HepG2 (cell line): Measurements from ENCODE around the gene CCN2. TPM values are rescaled to one million over a fixed set of nuclear protein-coding genes. Genes with fewer than 3 reads are reported as not detected.

Source experiments
- BHLHE40 ChIP-seq: IDR thresholded peaks from 2 replicates; pipeline ENCODE4 v1.6.1; 2011; ENCODE audit warnings: low read length, improper control_type of control experiment
- CC2D1A ChIP-seq: sonication (generic); formaldehyde crosslinking; IDR thresholded peaks from 2 replicates; pipeline ENCODE4 v1.8.1; 2023; ENCODE audit warnings: mild to moderate bottlenecking, missing genetic modification reagents
- E2F2 ChIP-seq: sonication (generic); formaldehyde crosslinking; IDR thresholded peaks from 2 replicates; pipeline ENCODE4 v1.4.0; 2020; ENCODE audit warnings: missing genetic modification reagents, borderline replicate concordance
- ELK4 ChIP-seq: sonication (generic); formaldehyde crosslinking; IDR thresholded peaks from 2 replicates; pipeline ENCODE4 v1.9.0; 2021; ENCODE audit warnings: missing genetic modification reagents, borderline replicate concordance
- FOSL1 ChIP-seq: sonication (generic); formaldehyde crosslinking; IDR thresholded peaks from 2 replicates; pipeline ENCODE4 v1.9.0; 2021; ENCODE audit warnings: missing genetic modification reagents, borderline replicate concordance
- HDAC6 ChIP-seq: fragments of 200-600 bp; sonication (generic); IDR thresholded peaks from 2 replicates; pipeline ENCODE4 v1.7.0; 2017; ENCODE audit warnings: mild to moderate bottlenecking, antibody characterized with exemption, low read length, low read depth
- NFE2L1 ChIP-seq: sonication (generic); formaldehyde crosslinking; IDR thresholded peaks from 2 replicates; pipeline ENCODE4 v1.4.0; 2020; ENCODE audit warnings: missing genetic modification reagents, mild to moderate bottlenecking, borderline replicate concordance
- NR1H2 ChIP-seq: sonication (generic); formaldehyde crosslinking; IDR thresholded peaks from 2 replicates; pipeline ENCODE4 v1.8.1; 2022; ENCODE audit warnings: low read depth, missing genetic modification reagents, borderline replicate concordance
- NR2F2 ChIP-seq: IDR thresholded peaks from 2 replicates; pipeline ENCODE4 v1.6.1; 2012; ENCODE audit warnings: low read depth, inconsistent platforms, borderline replicate concordance
- PCBP2 ChIP-seq: fragments of 200-400 bp; formaldehyde crosslinking; optimal IDR thresholded peaks from 2 replicates; pipeline ENCODE3; 2018; ENCODE audit warnings: low read length, low read depth; ENCODE audit not compliant: poor library complexity, severe bottlenecking
- RBM22 ChIP-seq: fragments of 200-400 bp; formaldehyde crosslinking; optimal IDR thresholded peaks from 2 replicates; pipeline ENCODE3; 2017; ENCODE audit warnings: mild to moderate bottlenecking, low read length, moderate library complexity
- SRSF4 ChIP-seq: fragments of 200-400 bp; formaldehyde crosslinking; IDR thresholded peaks from one replicate; pipeline ENCODE4 v1.6.1; 2018; ENCODE audit warnings: mild to moderate bottlenecking, low read depth, low read length, moderate library complexity; ENCODE audit not compliant: poor library complexity, severe bottlenecking
- TFDP1 ChIP-seq: IDR thresholded peaks from 2 replicates; pipeline ENCODE4 v1.6.1; 2016; ENCODE audit warnings: missing compliant biosample characterization, missing genetic modification reagents, borderline replicate concordance
- U2AF1 ChIP-seq: fragments of 200-400 bp; formaldehyde crosslinking; optimal IDR thresholded peaks from 2 replicates; pipeline ENCODE3; 2017; ENCODE audit warnings: mild to moderate bottlenecking, low read depth, low read length
- YEATS2 ChIP-seq: sonication (generic); formaldehyde crosslinking; IDR thresholded peaks from 2 replicates; pipeline ENCODE4 v1.4.0; 2020; ENCODE audit warnings: missing genetic modification reagents, borderline replicate concordance
- ZNF646 ChIP-seq: sonication (generic); formaldehyde crosslinking; IDR thresholded peaks from 2 replicates; pipeline ENCODE4 v1.9.0; 2021; ENCODE audit warnings: mild to moderate bottlenecking, missing genetic modification reagents
- ZNF784 ChIP-seq: sonication (generic); formaldehyde crosslinking; IDR thresholded peaks from 2 replicates; pipeline ENCODE4 v1.5.1; 2020; ENCODE audit warnings: missing genetic modification reagents, mild to moderate bottlenecking, borderline replicate concordance
- polyA plus RNA-seq, 8 experiments: library from polyadenylated mRNA; depleted of rRNA in 3 of 8; stranded (reverse) in 7 of 8; unstranded in 1 of 8; fragments of >200 nt; fragmentation: Illumina TruSeq in 4 of 8; extraction: Trizol in 4 of 8; gene quantifications; 2 replicates each; pipeline versions ENCODE4 v1.2.1 to v1.2.3, GENCODE V29; 2011 to 2016; ENCODE audit warnings: low read depth in 4 of 8, missing spikeins in 1 of 8, mixed read lengths in 1 of 8; ENCODE audit not compliant: insufficient read depth in 1 of 8
- total RNA-seq, 5 experiments: library from RNA; depleted of rRNA; stranded (reverse); fragments of >200 nt; fragmentation: Illumina TruSeq; extraction: Trizol; gene quantifications; 2 replicates each; pipeline ENCODE4 v1.2.3, GENCODE V29; 2016; ENCODE audit warnings: low read depth in 1 of 5

Gene CCN2
- total and polyA plus RNA-seq, 2 of the 13 experiments (the other 11 are each of a cell fraction or from before 2014, with no cell fraction given): 34.7 to 316 TPM

GRCh38 chr6:131980791-131981623 is 29.8 kb upstream of the CCN2 start (continued):
- no peak for TF ChIP-seq ELK4 (CRISPR knock-in tag)
- peak; percentile 85 for TF ChIP-seq NR2F2
- TF ChIP-seq ZNF646 (CRISPR knock-in tag): peak; percentile 63; the same call in 1 of the 2 replicates
- no peak for TF ChIP-seq E2F2 (CRISPR knock-in tag)
- no peak for TF ChIP-seq NFE2L1 (CRISPR knock-in tag)
- TF ChIP-seq FOSL1 (CRISPR knock-in tag): peak; percentile 4; the same call in 1 of the 2 replicates
- TF ChIP-seq HDAC6: no peak
- no peak for TF ChIP-seq PCBP2
- TF ChIP-seq NR1H2 (CRISPR knock-in tag): no peak
- 0 out of 2 replicates have a peak, but pooled peaks have one; percentile 42 for TF ChIP-seq ZNF784 (CRISPR knock-in tag)
- no peak for TF ChIP-seq U2AF1
- peak; percentile 61; the same call in 1 of the 2 replicates for TF ChIP-seq YEATS2 (CRISPR knock-in tag)
- no peak for TF ChIP-seq RBM22
- peak; percentile 5; the same call in 1 of the 2 replicates for TF ChIP-seq BHLHE40
- no peak for TF ChIP-seq CC2D1A (CRISPR knock-in tag)
- TF ChIP-seq SRSF4: no peak
- peak; percentile 77; the same call in 1 of the 2 replicates for TF ChIP-seq TFDP1 (CRISPR knock-in tag)
